GM12865 (cell line): Measurements from ENCODE around the gene ZNF521.

Source experiments
- DNase-seq: peaks from one replicate; pipeline ENCODE4 v3.0.0; 2010; ENCODE audit warnings: low read depth
- H3K4me3 ChIP-seq: 2 replicates; pipeline ENCODE4 v1.5.1; 2011; ENCODE audit warnings: mild to moderate bottlenecking, low read depth, low read length, control low read depth
- CTCF ChIP-seq: IDR thresholded peaks from 2 replicates; pipeline ENCODE4 v1.5.1; 2011; ENCODE audit warnings: low read length, control low read depth, low read depth, inconsistent platforms; ENCODE audit not compliant: insufficient read depth; ENCODE audit errors: missing control alignments

The ZNF521 gene

GRCh38 chr18:25176518-25177042 is 175.4 kb downstream of the ZNF521 start:
- no peak for DNase-seq
- TF ChIP-seq CTCF = no peak
- H3K4me3 ChIP-seq = no peak overlapping the region

GRCh38 chr18:25175558-25176517 is 176.1 kb downstream of the ZNF521 start:
- DNase-seq = no peak
- no peak for TF ChIP-seq CTCF
- H3K4me3 ChIP-seq = no peak overlapping the region

- TF ChIP-seq CTCF = no peak
- H3K4me3 ChIP-seq = no peak overlapping the region
- DNase-seq = no peak
Measured at GRCh38 chr18:25174324-25174723, 177.6 kb downstream of the ZNF521 start.

GRCh38 chr18:25171334-25171733 is 180.6 kb downstream of the ZNF521 start:
- DNase-seq = no peak
- no peak for TF ChIP-seq CTCF
- H3K4me3 ChIP-seq = no peak overlapping the region

GRCh38 chr18:25170402-25170801 is 181.6 kb downstream of the ZNF521 start:
- no peak for DNase-seq
- no peak overlapping the region for H3K4me3 ChIP-seq
- no peak for TF ChIP-seq CTCF

GRCh38 chr18:25169701-25170100 is 182.3 kb downstream of the ZNF521 start:
- DNase-seq = no peak
- TF ChIP-seq CTCF = no peak
- H3K4me3 ChIP-seq = no peak overlapping the region
